ENCODE measurements around the gene MSH3.
"Not testable (repeated sequence)": the region's sequence is repeated elsewhere in the genome, so short reads cannot be mapped to it uniquely, and the experiment has no call there.

Gene MSH3

GRCh38 chr5:80784451-80784850 lies 130.0 kb downstream of the MSH3 start:
- Histone ChIP-seq H3K36me3 (ENCODE audit: control insufficient read depth in 2 of 2, insufficient read depth in 1 of 2, low read length in 2 of 2) (no peaks in the 10 kb centered on the region; a peak in 1 of 3 replicates), H3K9me3 (ENCODE audit: control insufficient read depth, insufficient read depth, low read depth, low read length) (no peaks in the 10 kb centered on the region), H3K27ac (ENCODE audit: extremely low read depth, low read depth, low read length) (no peak overlapping the region), H3K4me3 (ENCODE audit: low read depth, low read length) (no peak overlapping the region), H3K4me1 (ENCODE audit: control insufficient read depth, insufficient read depth, low read length) (no peaks in the 10 kb centered on the region)
- POLR2A ChIA-PET: no interaction called here
- CTCF ChIA-PET: no interaction called here
- TF ChIP-seq ZNF48 (tag by site-specific recombination; IDR thresholded peaks at IDR 0.05) (no peak), ZNF488 (tag by site-specific recombination; IDR thresholded peaks at IDR 0.05) (no peak), ZNF704 (tag by site-specific recombination; IDR thresholded peaks at IDR 0.05) (no peak), ZNF76 (tag by site-specific recombination; IDR thresholded peaks at IDR 0.05; ENCODE audit: borderline replicate concordance, low read depth) (no peak), ZNF621 (tag by site-specific recombination; IDR thresholded peaks at IDR 0.05) (no peak), ZNF513 (tag by site-specific recombination; IDR thresholded peaks at IDR 0.05) (no peak), ZNF341 (tag by site-specific recombination; IDR thresholded peaks at IDR 0.05; ENCODE audit: low read depth) (no peak)

GRCh38 chr5:80789319-80790016 lies 135.0 kb downstream of the MSH3 start:
- H3K4me1 ChIP-seq (ENCODE audit: control insufficient read depth, insufficient read depth, low read length); POLR2A ChIA-PET; H3K9me3 ChIP-seq (ENCODE audit: control insufficient read depth, insufficient read depth, low read depth, low read length); H3K4me3 ChIP-seq (ENCODE audit: low read depth, low read length); H3K27ac ChIP-seq (ENCODE audit: extremely low read depth, low read depth, low read length); CTCF ChIA-PET: not testable (repeated sequence)
- peaks cover 7 to 14% of the 10 kb centered on the region in 2 experiments for H3K36me3 ChIP-seq (ENCODE audit: control insufficient read depth in 2 of 2, insufficient read depth in 1 of 2, low read length in 2 of 2)

- Histone ChIP-seq H3K9me3 (ENCODE audit: control insufficient read depth, insufficient read depth, low read depth, low read length) (no peaks in the 10 kb centered on the region), H3K4me3 (ENCODE audit: low read depth, low read length) (no peak overlapping the region), H3K4me1 (ENCODE audit: control insufficient read depth, insufficient read depth, low read length) (no peaks in the 10 kb centered on the region), H3K36me3 (ENCODE audit: control insufficient read depth in 2 of 2, insufficient read depth in 1 of 2, low read length in 2 of 2) (peaks cover 8 to 23% of the 10 kb centered on the region in 2 experiments), H3K27ac (ENCODE audit: extremely low read depth, low read depth, low read length) (no peak overlapping the region)
- ChIA-PET POLR2A (no interaction called here), CTCF (no interaction called here)
- no peak for TF ChIP-seq ZNF626 (tag by site-specific recombination; IDR thresholded peaks at IDR 0.05)
- no peak for TF ChIP-seq ZNF132 (tag by site-specific recombination; IDR thresholded peaks at IDR 0.05; ENCODE audit: borderline replicate concordance)
- TF ChIP-seq ZBTB6 (tag by site-specific recombination; IDR thresholded peaks at IDR 0.05): no peak
- TF ChIP-seq ZNF174 (tag by site-specific recombination; IDR thresholded peaks at IDR 0.05): no peak
- TF ChIP-seq ZNF488 (tag by site-specific recombination; IDR thresholded peaks at IDR 0.05): no peak
- no peak for TF ChIP-seq ZNF391 (tag by site-specific recombination; IDR thresholded peaks at IDR 0.05; ENCODE audit: borderline replicate concordance, low read depth)
- TF ChIP-seq ZNF354C (tag by site-specific recombination; IDR thresholded peaks at IDR 0.05; ENCODE audit: borderline replicate concordance, low read depth): no peak
- TF ChIP-seq ZNF571 (tag by site-specific recombination; IDR thresholded peaks at IDR 0.05): no peak
- TF ChIP-seq ZNF121 (tag by site-specific recombination; IDR thresholded peaks at IDR 0.05): no peak
- TF ChIP-seq TSHZ1 (tag by site-specific recombination; IDR thresholded peaks at IDR 0.05; ENCODE audit: borderline replicate concordance): no peak
- no peak for TF ChIP-seq MEIS1 (CRISPR knock-in tag; IDR thresholded peaks at IDR 0.05; ENCODE audit: borderline replicate concordance)
- TF ChIP-seq ZNF324 (tag by site-specific recombination; IDR thresholded peaks at IDR 0.05): no peak
- TF ChIP-seq ZNF837 (tag by site-specific recombination; IDR thresholded peaks at IDR 0.05): no peak
- no peak for TF ChIP-seq ZNF426 (tag by site-specific recombination; IDR thresholded peaks at IDR 0.05)
- TF ChIP-seq SP3 (tag by site-specific recombination; IDR thresholded peaks at IDR 0.05): no peak
- no peak for TF ChIP-seq IKZF3 (tag by site-specific recombination; IDR thresholded peaks at IDR 0.05)
Measured at GRCh38 chr5:80790698-80791097, 136.2 kb downstream of the MSH3 start.

All from HEK293 (cell line).